ENCODE results near the gene PHEX.

DNA sequence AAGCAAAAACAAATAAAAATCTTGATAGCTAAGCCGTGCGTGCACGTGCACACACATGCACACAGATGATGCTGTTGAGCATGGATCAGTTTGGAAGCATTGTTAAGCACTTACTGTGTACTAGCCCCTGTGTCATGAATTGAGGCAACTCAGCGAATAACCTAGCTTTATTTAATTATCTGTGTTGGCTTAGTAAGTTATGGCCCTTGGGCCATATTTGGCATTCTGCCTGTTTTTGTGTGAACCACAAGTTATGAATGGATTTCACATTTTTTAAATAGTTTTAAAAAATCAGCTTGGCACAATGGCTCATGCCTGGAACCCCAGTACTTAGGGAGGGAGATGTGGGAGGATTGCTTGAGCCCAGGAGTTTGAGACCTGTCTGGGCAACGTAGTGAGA lies 126.9 kb downstream of the PHEX start:
- TF ChIP-seq, protein P1, sequence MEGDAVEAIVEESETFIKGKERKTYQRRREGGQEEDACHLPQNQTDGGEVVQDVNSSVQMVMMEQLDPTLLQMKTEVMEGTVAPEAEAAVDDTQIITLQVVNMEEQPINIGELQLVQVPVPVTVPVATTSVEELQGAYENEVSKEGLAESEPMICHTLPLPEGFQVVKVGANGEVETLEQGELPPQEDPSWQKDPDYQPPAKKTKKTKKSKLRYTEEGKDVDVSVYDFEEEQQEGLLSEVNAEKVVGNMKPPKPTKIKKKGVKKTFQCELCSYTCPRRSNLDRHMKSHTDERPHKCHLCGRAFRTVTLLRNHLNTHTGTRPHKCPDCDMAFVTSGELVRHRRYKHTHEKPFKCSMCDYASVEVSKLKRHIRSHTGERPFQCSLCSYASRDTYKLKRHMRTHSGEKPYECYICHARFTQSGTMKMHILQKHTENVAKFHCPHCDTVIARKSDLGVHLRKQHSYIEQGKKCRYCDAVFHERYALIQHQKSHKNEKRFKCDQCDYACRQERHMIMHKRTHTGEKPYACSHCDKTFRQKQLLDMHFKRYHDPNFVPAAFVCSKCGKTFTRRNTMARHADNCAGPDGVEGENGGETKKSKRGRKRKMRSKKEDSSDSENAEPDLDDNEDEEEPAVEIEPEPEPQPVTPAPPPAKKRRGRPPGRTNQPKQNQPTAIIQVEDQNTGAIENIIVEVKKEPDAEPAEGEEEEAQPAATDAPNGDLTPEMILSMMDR (IDR thresholded peaks at IDR 0.05; ENCODE audit: low read depth, low read length, poor library complexity, severe bottlenecking) = no peak
- no peak for TF ChIP-seq EZH2phosphoT487 (IDR thresholded peaks at IDR 0.05; ENCODE audit: borderline replicate concordance, low read length)
